Measurements from ENCODE around the gene MRPS27. TPM values are rescaled to one million over a fixed set of nuclear protein-coding genes. Genes with fewer than 3 reads are reported as not detected.
A peak's percentile ranks its signal among the peaks of the same experiment; 100 is the strongest.

Gene MRPS27
- total and polyA plus RNA-seq, 2 experiments from 2014 or later = 36.4 to 58.5 TPM

- peaks cover 28% of the 10 kb centered on the region for H3K4me1 ChIP-seq (ENCODE audit: insufficient read depth)
- in situ Hi-C loops (cut with MboI) = no loop called here
- no peak overlapping the region for H3K4me3 ChIP-seq
- no peaks in the 10 kb centered on the region for H3K9me2 ChIP-seq (ENCODE audit: insufficient read depth)
- TF ChIP-seq EZH2 (IDR thresholded peaks at IDR 0.05; ENCODE audit: insufficient read depth, poor library complexity, severe bottlenecking) (no peak), EZH2phosphoT487 (IDR thresholded peaks at IDR 0.05; ENCODE audit: insufficient read depth, low read depth) (no peak)
- no peak overlapping the region for H3K4me2 ChIP-seq (ENCODE audit: unreplicated experiment)
- no peaks in the 10 kb centered on the region for H3K9me3 ChIP-seq (ENCODE audit: low read depth)
- peaks cover 23% of the 10 kb centered on the region for H3F3A ChIP-seq (ENCODE audit: insufficient read depth)
- no peaks in the 10 kb centered on the region for H4K20me1 ChIP-seq (ENCODE audit: insufficient read depth)
- DNase-seq = no peak
- H3K36me3 ChIP-seq (ENCODE audit: low read depth) = no peaks in the 10 kb centered on the region
- H3K27ac ChIP-seq = no peak overlapping the region
- no peak overlapping the region for H2AFZ ChIP-seq
- no peaks in the 10 kb centered on the region for H3K27me3 ChIP-seq (replicated peaks; ENCODE audit: insufficient read depth)
- peaks cover 33% of the 10 kb centered on the region for H3K79me2 ChIP-seq (ENCODE audit: insufficient read depth)
- H3K9ac ChIP-seq = no peak overlapping the region
- 86 to 89% methylated on average over 5 of the region's 5 CpGs for WGBS, 2 experiments (ENCODE audit: low coverage in 1 of 2, low lambda C conversion rate in 2 of 2, missing lambda C conversion rate in 2 of 2)
Measured at GRCh38 chr5:72238712-72239445, 81.2 kb downstream of the MRPS27 start.

GRCh38 chr5:72237879-72238278 is 82.2 kb downstream of the MRPS27 start:
- TF ChIP-seq EZH2 (IDR thresholded peaks at IDR 0.05; ENCODE audit: insufficient read depth, poor library complexity, severe bottlenecking) (no peak), EZH2phosphoT487 (IDR thresholded peaks at IDR 0.05; ENCODE audit: insufficient read depth, low read depth) (no peak)
- Histone ChIP-seq H3K27me3 (replicated peaks; ENCODE audit: insufficient read depth) (no peaks in the 10 kb centered on the region), H3K36me3 (ENCODE audit: low read depth) (no peaks in the 10 kb centered on the region), H4K20me1 (ENCODE audit: insufficient read depth) (no peaks in the 10 kb centered on the region), H3K9me2 (ENCODE audit: insufficient read depth) (no peaks in the 10 kb centered on the region), H3K9ac (no peak overlapping the region), H3K4me3 (no peak overlapping the region), H2AFZ (no peak overlapping the region), H3K9me3 (ENCODE audit: low read depth) (no peaks in the 10 kb centered on the region), H3K4me2 (ENCODE audit: unreplicated experiment) (no peak overlapping the region), H3K79me2 (ENCODE audit: insufficient read depth) (peaks cover 23% of the 10 kb centered on the region), H3K27ac (no peak overlapping the region), H3F3A (ENCODE audit: insufficient read depth) (peaks cover 23% of the 10 kb centered on the region), H3K4me1 (ENCODE audit: insufficient read depth) (peaks cover 29% of the 10 kb centered on the region)
- DNase-seq = no peak
- 94 to 98% methylated on average over 3 of the region's 3 CpGs for WGBS, 2 experiments (ENCODE audit: low coverage in 1 of 2, low lambda C conversion rate in 2 of 2, missing lambda C conversion rate in 2 of 2)
- in situ Hi-C loops (cut with MboI) = no loop called here

GRCh38 chr5:72237415-72237814 is 82.6 kb downstream of the MRPS27 start:
- TF ChIP-seq EZH2phosphoT487 (IDR thresholded peaks at IDR 0.05; ENCODE audit: insufficient read depth, low read depth) = no peak
- TF ChIP-seq EZH2 (IDR thresholded peaks at IDR 0.05; ENCODE audit: insufficient read depth, poor library complexity, severe bottlenecking) = no peak
- no peak overlapping the region for H3K27ac ChIP-seq
- H3K4me2 ChIP-seq (ENCODE audit: unreplicated experiment) = no peak overlapping the region
- in situ Hi-C loops (cut with MboI) = no loop called here
- no peak overlapping the region for H2AFZ ChIP-seq
- H3K9me2 ChIP-seq (ENCODE audit: insufficient read depth) = no peaks in the 10 kb centered on the region
- peaks cover 23% of the 10 kb centered on the region for H3F3A ChIP-seq (ENCODE audit: insufficient read depth)
- no peak overlapping the region for H3K4me3 ChIP-seq
- no peak overlapping the region for H3K9ac ChIP-seq
- peaks cover 20% of the 10 kb centered on the region; the same call in 1 of the 2 replicates for H3K79me2 ChIP-seq (ENCODE audit: insufficient read depth)
- peaks cover 33% of the 10 kb centered on the region for H3K4me1 ChIP-seq (ENCODE audit: insufficient read depth)
- no peaks in the 10 kb centered on the region for H3K36me3 ChIP-seq (ENCODE audit: low read depth)
- peak; percentile 37 for DNase-seq
- no peaks in the 10 kb centered on the region for H3K27me3 ChIP-seq (replicated peaks; ENCODE audit: insufficient read depth)
- 98 to 99% methylated on average over 2 of the region's 2 CpGs for WGBS, 2 experiments (ENCODE audit: low coverage in 1 of 2, low lambda C conversion rate in 2 of 2, missing lambda C conversion rate in 2 of 2)
- H3K9me3 ChIP-seq (ENCODE audit: low read depth) = no peaks in the 10 kb centered on the region
- no peaks in the 10 kb centered on the region for H4K20me1 ChIP-seq (ENCODE audit: insufficient read depth)

GRCh38 chr5:72235725-72236124 is 84.3 kb downstream of the MRPS27 start:
- peak; percentile 27 for DNase-seq
- H3K9me2 ChIP-seq (ENCODE audit: insufficient read depth) = no peaks in the 10 kb centered on the region
- no peak overlapping the region for H3K9ac ChIP-seq
- no peaks in the 10 kb centered on the region for H3K27me3 ChIP-seq (replicated peaks; ENCODE audit: insufficient read depth)
- TF ChIP-seq EZH2phosphoT487 (IDR thresholded peaks at IDR 0.05; ENCODE audit: insufficient read depth, low read depth) = no peak
- TF ChIP-seq EZH2 (IDR thresholded peaks at IDR 0.05; ENCODE audit: insufficient read depth, poor library complexity, severe bottlenecking) = no peak
- 0 out of 2 replicates have a peak, but pooled peaks cover 5% of the 10 kb centered on the region for H3K36me3 ChIP-seq (ENCODE audit: low read depth)
- peak overlapping the region; percentile 17 for H3K27ac ChIP-seq
- peaks cover 9% of the 10 kb centered on the region; the same call in 1 of the 2 replicates for H3K79me2 ChIP-seq (ENCODE audit: insufficient read depth)
- WGBS, 2 experiments (ENCODE audit: low coverage in 1 of 2, low lambda C conversion rate in 2 of 2, missing lambda C conversion rate in 2 of 2) = 78 to 80% methylated on average over 1 of the region's 1 CpG
- no peaks in the 10 kb centered on the region for H4K20me1 ChIP-seq (ENCODE audit: insufficient read depth)
- in situ Hi-C loops (cut with MboI) = no loop called here
- H3K9me3 ChIP-seq (ENCODE audit: low read depth) = no peaks in the 10 kb centered on the region
- peaks cover 23% of the 10 kb centered on the region for H3F3A ChIP-seq (ENCODE audit: insufficient read depth)
- H3K4me2 ChIP-seq (ENCODE audit: unreplicated experiment) = peak overlapping the region; percentile 60
- peaks cover 33% of the 10 kb centered on the region for H3K4me1 ChIP-seq (ENCODE audit: insufficient read depth)
- H3K4me3 ChIP-seq = no peak overlapping the region
- no peak overlapping the region for H2AFZ ChIP-seq

All from GM23248 (cell line).